GM23248 (cell line): Measurements from ENCODE around the gene NSG2.

Experiments used
- EZH2 ChIP-seq: fragments of 200-600 bp; sonication (generic); IDR thresholded peaks from 2 replicates; pipeline ENCODE4 v1.6.1; 2018; ENCODE audit warnings: antibody characterized with exemption, mild to moderate bottlenecking; ENCODE audit not compliant: insufficient read depth, poor library complexity, severe bottlenecking
- EZH2phosphoT487 ChIP-seq: fragments of 200-600 bp; sonication (generic); IDR thresholded peaks from 2 replicates; pipeline ENCODE4 v1.6.1; 2018; ENCODE audit warnings: antibody characterized with exemption, moderate library complexity, mild to moderate bottlenecking, low read depth; ENCODE audit not compliant: insufficient read depth

DNA sequence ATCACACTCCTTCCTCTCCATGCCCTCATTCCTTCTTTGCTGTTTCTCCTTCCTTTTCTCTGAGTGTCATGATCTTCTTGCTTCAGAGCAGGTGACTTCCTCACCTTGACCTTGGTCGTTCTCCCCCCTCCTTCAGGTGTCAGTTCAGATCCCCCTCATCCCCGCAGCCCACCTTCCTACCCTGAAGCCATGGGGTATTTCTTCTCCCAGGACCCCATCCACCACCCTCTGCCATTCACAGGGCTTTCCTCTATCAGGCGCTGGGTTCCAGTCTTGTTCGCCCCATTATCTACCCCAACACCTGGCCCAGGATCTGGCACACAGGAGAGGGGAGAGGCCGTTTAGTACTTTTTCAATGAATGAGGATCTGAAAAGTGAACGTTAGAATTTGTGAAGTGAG, 101.0 kb downstream of the NSG2 start:
- no peak for TF ChIP-seq EZH2
- no peak for TF ChIP-seq EZH2phosphoT487
